Inflammatory macrophage (primary cell): Measurements from ENCODE around the gene TLE3.

Experiments
- DNase-seq, 2 donors: peaks; one replicate each; pipeline ENCODE4 v3.0.0-alpha.2; 2020 to 2022

Gene TLE3

DNA sequence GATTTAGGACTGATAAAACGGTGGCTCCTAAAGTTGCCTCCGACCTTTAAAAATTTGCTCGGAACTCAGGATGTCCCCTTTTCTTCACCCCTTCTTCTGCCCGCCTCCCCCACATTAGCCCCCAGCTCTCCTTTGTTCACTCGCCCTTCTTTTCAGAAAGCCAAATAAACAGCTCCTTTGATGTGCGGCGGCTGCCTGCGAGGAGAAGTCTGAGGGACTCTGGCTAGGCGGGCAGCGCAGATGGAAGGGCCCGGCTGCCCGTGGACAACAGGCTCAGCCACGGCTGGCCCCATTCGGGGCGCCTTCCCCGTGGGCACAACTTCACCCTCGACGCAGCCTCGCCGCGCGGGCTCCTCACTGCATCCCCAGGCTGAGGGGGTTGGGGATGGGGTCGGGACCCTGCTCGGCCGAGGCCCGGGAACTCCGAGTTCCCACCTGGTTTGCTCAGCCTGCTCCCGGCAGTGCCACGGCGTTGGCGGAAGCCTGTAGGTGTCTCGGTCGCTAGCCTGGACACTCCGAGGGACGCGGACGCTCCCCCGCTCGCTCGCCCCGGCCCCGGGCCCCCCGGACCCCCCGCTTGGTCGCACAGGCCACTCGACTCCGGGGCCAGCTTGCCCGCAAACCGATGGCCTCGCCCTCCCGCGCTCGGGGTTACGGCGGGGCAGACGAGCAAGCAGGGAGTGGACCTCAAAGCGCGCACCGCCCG is 897 bp upstream of the TLE3 start:
- peak in 1 of 2 donors; percentile 44 for DNase-seq

DNA sequence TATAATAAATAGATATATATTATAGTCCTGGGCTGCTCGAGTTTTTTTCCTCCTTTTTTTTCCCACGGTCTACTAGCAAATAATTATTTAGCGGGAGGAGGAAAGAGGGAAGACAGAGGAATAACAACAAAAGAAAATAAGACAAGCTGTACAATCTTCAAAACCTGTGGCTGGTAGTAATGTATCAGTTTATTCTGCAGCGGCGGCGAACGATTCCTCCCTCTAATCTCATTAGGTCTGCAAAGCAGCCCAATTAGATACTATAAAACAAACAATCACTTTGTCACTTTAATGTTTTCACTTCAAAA is 390 bp upstream of the TLE3 start:
- DNase-seq, result no peak

DNA sequence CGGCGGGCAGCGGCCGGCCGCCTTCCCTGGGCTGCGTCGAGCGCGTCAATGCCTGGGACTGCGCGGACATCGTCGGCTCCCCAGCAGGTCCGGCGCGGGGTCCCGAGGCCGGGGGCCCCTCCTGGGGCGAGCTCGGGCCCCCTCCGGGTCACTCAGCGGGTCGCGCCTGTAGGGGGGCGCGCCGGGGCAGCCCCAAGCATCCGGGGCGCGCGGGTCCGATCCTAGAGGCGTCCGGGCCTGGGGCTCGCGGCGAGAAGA is 725 bp downstream of the TLE3 start:
- no peak for DNase-seq

GRCh38 chr15:70096215-70097062 is 1.3 kb downstream of the TLE3 start:
- DNase-seq, result peak in 1 of 2 donors; percentile 45

GRCh38 chr15:70095408-70096214 is 2.1 kb downstream of the TLE3 start:
- peak; percentile 26 to 44 for DNase-seq

DNA sequence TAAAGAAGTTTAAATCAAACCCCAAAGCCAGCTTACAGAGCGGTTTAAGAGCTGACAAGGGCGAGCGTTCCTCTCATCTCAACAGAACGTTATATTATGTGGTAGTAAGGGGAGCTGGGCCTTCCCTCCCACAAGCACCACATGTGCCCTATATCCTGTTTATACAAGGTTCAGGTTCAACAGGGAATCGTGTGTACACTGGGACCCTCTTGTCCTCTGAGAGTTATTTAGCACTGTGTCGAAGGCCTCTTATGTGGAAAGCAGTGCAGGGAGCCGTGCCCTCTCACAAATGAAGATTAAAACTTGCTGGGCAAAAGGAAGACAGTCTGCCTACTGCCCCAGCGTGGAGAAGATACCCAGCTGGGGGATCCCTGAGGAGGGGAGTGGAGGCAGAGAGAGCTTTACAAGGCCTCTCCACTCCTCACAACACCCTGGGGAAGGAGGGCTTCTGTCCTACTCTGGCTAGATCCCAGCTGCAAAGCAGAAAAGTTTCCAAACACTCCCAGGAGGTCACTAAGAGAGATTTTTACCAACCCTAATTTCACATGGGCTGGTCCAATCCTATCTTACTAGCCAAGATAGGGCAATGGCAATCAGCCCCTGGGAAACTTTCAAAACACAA is 2.9 kb downstream of the TLE3 start:
- DNase-seq, result no peak

- DNase-seq, result peak; percentile 19 to 50
Measured at GRCh38 chr15:70093481-70094319, 4.0 kb downstream of the TLE3 start.

DNA sequence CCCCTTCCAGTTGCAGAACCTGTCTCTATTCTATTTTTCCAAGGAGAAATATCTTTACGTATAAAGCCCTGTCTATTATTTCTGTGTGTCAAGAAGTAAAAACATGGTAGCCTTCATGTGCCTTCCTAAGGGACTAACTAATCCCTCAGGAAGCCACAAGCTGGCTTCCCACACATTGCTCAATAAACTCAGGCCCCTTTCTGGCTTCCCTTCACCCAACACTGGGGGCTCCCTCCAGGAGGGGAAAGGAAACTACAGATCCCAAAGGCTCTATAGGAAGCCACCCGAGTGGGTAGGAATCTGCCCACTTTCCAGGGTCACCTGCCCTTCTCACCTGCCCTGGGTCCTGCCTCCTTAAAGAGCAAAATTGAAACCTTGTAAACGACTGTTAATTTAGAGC is 4.6 kb downstream of the TLE3 start:
- no peak for DNase-seq

DNA sequence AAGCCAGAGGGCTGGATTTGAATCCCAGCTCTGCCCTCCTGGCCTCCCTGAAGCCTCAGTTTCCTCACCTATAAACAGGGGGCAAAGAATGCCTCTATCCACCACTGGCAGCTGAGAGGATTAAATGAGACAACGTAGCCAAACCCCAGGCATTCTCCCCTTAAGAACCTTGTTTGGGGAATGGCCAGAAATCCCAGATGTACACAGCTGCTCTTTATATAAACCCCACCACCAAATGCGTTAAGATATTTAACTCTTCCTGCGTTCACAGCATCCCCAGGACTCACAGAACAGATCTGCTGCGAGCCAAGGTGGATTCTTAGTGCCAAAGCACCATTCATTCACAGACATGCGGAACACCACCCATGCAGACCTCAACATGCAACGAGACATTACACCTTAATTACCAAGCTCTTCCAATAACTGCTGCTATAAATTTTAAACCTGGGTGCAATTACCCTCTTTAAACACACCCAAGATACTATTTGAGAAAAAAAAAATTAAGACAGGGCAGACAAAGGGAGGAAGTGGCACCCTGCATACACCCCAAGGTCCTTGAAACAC is 5.2 kb downstream of the TLE3 start:
- DNase-seq, result no peak

DNA sequence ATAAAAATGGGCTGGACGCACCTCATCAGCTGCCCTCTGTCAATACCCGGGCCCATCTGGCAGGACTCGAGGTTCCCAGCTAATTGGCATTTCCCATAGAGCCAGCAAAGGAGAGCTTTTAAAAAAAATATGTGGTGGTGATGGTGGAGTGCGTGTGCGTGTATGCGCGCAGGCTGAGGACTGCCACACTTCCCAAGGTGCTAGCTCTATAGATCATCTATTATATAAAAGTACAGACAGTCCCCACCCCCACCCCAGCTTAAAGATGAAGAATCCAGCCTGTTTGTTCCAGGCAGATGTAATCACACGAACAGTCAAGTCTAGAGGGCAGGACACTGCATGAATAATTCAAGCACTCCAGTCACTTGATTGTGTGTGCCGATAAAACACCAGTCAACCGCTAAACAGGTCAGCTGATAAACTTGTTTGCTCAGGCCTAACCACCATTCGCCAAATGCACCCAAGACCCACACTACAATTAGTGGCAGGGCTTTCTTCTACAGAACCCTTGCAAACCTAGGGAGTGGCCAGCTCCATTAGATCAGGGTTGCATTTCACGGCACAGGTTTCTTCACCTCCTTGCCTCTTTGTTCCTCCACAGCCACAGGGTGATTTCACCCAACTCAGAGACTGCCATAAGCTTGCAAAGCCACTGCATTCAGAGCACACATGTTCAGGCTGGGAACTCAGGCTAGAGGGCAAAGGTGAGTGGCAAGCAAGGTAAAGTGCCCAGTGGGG is 5.8 kb downstream of the TLE3 start:
- DNase-seq, result no peak

DNA sequence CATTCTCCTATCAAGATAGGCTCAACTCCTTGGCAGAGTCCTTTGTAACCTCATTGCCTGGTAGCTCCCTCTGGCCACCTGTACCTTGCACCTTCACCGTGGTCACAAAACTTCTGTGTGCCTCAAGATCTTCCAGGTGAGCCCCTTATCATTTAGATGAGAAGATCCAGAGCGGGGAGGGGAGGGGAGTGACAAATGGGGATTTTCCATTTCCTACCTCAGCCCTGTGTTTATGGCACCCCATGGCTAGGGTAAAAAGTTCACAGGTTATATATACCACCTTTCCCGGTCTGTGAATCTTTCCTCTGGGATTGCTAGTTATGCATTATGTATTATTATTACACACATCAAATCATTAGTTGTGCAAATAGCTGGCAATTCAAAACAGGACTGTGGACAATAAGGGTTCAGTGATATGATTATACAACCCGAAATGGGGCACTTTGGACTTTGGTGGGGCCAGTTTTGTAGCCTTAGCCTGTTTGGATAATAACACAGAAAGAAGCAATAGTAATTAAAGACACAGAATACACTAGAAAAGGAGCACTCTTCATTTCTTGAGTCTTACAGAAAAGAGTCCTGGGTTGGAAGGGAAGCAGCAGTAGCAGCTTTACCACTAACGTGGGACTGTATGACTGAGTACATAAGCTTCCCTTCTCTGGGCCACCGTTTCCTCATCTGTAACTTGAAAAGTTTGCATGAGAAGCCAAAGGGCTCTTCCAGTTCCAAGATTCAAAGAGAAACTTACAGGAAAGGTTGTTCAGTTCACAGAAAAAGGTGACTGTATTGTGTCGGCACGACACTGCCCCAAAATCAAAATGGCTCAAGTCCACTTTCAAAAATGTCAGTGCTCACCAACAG is 7.1 kb downstream of the TLE3 start:
- peak; percentile 54 to 79 for DNase-seq

GRCh38 chr15:70089692-70089971 is 8.1 kb downstream of the TLE3 start:
- no peak for DNase-seq

- peak; percentile 75 to 95 for DNase-seq
Measured at GRCh38 chr15:70088887-70089691, 8.6 kb downstream of the TLE3 start.

DNA sequence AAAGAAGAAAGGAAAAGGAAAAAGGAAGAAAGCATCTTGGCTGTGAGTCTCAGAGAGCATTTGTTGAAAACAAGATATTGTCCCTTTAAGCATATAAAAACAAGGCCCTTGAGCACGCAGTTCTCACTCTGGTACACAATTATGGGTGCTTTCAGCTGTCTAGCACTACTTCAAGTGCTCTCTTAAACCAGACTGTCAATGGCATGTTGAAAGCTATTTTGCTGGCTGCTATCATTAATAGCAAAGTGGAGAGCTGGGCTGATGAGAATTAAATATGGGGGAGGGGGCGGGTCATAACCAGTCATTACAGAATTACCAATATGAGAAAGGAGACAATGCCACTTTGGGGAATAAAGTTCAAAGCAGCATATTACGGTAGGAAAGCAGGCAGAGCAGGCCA is 9.3 kb downstream of the TLE3 start:
- no peak for DNase-seq

DNA sequence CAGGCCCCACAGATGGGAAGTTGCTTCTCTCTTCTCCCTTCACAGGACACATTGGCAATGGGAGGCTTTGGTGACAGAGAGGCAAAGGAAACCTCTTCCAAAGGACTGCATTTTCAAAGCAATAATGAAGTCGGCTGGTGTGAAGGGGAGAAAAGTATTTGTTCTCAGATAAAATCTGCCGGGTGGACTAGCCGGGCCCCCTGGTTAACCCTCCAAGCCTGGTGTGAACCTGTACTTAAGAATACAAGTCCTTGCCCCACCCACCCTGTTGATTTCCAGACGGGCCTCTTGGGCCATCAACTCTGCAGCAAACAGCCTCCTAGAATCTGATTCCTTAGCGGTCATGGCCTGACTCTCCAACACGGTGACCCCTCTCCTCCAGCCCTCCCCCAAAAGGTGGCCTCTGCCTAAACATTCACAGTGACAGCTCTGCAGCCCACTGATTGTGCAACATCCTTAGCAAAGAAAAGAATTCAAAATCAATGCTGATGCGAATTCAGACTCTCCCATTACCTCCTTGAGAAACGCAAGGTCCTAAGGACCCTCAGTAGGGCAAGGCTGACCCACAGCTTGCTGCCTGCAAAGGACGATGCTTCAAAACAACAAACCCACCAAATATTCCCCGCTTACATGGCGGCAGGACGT is 9.9 kb downstream of the TLE3 start:
- DNase-seq, result no peak

GRCh38 chr15:70086636-70087035 is 11.1 kb downstream of the TLE3 start:
- peak; percentile 67 to 80 for DNase-seq

GRCh38 chr15:70084461-70084860 is 13.3 kb downstream of the TLE3 start:
- no peak for DNase-seq

- no peak for DNase-seq
Measured at GRCh38 chr15:70083946-70084345, 13.8 kb downstream of the TLE3 start.

- DNase-seq, result no peak
Measured at GRCh38 chr15:70083418-70083817, 14.3 kb downstream of the TLE3 start.
